H9 (cell line): ENCODE data around the gene AKR1C3. TPM values are rescaled to one million over a fixed set of nuclear protein-coding genes. Genes with fewer than 3 reads are reported as not detected.

Experiments
- DNase-seq: peaks from one replicate; pipeline ENCODE4 v3.0.0-alpha.2; 2017
- H2AFZ ChIP-seq: one replicate; pipeline ENCODE4 v1.6.1; 2013; ENCODE audit warnings: mild to moderate bottlenecking, low read length, control low read depth, moderate library complexity
- H2AK5ac ChIP-seq: 2 replicates; pipeline ENCODE4 v1.6.1; 2013; ENCODE audit warnings: low read length, control low read depth, mixed read lengths; ENCODE audit not compliant: insufficient read length
- H2BK120ac ChIP-seq: one replicate; pipeline ENCODE4 v1.6.1; 2013; ENCODE audit warnings: low read depth, mild to moderate bottlenecking, low read length, control low read depth, inconsistent platforms; ENCODE audit not compliant: poor library complexity, severe bottlenecking
- H2BK12ac ChIP-seq: 2 replicates; pipeline ENCODE4 v1.6.1; 2013; ENCODE audit warnings: low read length, control low read depth, mixed read lengths, low read depth; ENCODE audit not compliant: insufficient read length
- H2BK15ac ChIP-seq: 2 replicates; pipeline ENCODE4 v1.6.1; 2013; ENCODE audit warnings: low read depth, low read length, control low read depth
- H2BK20ac ChIP-seq: one replicate; pipeline ENCODE4 v1.6.1; 2013; ENCODE audit warnings: low read depth, mild to moderate bottlenecking, low read length, control low read depth, inconsistent platforms; ENCODE audit not compliant: poor library complexity, severe bottlenecking
- H2BK5ac ChIP-seq: 2 replicates; pipeline ENCODE4 v1.6.1; 2013; ENCODE audit warnings: low read length, control low read depth, mixed read lengths; ENCODE audit not compliant: insufficient read length
- H3K14ac ChIP-seq: 2 replicates; pipeline ENCODE4 v1.6.1; 2013; ENCODE audit warnings: low read length, control low read depth; ENCODE audit not compliant: insufficient read depth
- H3K18ac ChIP-seq: 2 replicates; pipeline ENCODE4 v1.6.1; 2013; ENCODE audit warnings: low read depth, mild to moderate bottlenecking, mixed read lengths, low read length, control low read depth; ENCODE audit not compliant: insufficient read length
- H3K23ac ChIP-seq: 2 replicates; pipeline ENCODE4 v1.6.1; 2013; ENCODE audit warnings: low read length, control low read depth, mixed read lengths, low read depth; ENCODE audit not compliant: insufficient read length
- H3K23me2 ChIP-seq: 2 replicates; pipeline ENCODE4 v1.6.1; 2013; ENCODE audit warnings: low read depth, mild to moderate bottlenecking, mixed read lengths, low read length, control low read depth; ENCODE audit not compliant: insufficient read length, poor library complexity, severe bottlenecking
- H3K27ac ChIP-seq: 2 replicates; pipeline ENCODE4 v1.5.1; 2013; ENCODE audit warnings: low read length, control low read depth, mixed read lengths, low read depth; ENCODE audit not compliant: insufficient read length
- H3K27me3 ChIP-seq: 2 replicates; pipeline ENCODE4 v1.6.1; 2013; ENCODE audit warnings: low read length, control low read depth, inconsistent platforms; ENCODE audit not compliant: insufficient read depth
- H3K4ac ChIP-seq: 2 replicates; pipeline ENCODE4 v1.6.1; 2013; ENCODE audit warnings: low read depth, mild to moderate bottlenecking, control low read depth, inconsistent platforms, low read length, moderate library complexity
- H3K4me1 ChIP-seq: 2 replicates; pipeline ENCODE4 v1.6.1; 2013; ENCODE audit warnings: low read length, control low read depth, inconsistent platforms; ENCODE audit not compliant: insufficient read depth
- H3K4me2 ChIP-seq: 2 replicates; pipeline ENCODE4 v1.6.1; 2013; ENCODE audit warnings: low read length, control low read depth, mixed read lengths; ENCODE audit not compliant: insufficient read length, insufficient read depth
- H3K56ac ChIP-seq: 2 replicates; pipeline ENCODE4 v1.6.1; 2013; ENCODE audit warnings: low read depth, mild to moderate bottlenecking, mixed read lengths, low read length, control low read depth; ENCODE audit not compliant: insufficient read length
- H3K79me1 ChIP-seq: 2 replicates; pipeline ENCODE4 v1.6.1; 2013; ENCODE audit warnings: low read depth, mild to moderate bottlenecking, moderate library complexity, low read length, control low read depth, inconsistent platforms; ENCODE audit not compliant: insufficient read depth, poor library complexity, severe bottlenecking
- H3K79me2 ChIP-seq: 2 replicates; pipeline ENCODE4 v1.6.1; 2013; ENCODE audit warnings: low read length, control low read depth, inconsistent platforms; ENCODE audit not compliant: insufficient read depth
- H3K9ac ChIP-seq: 2 replicates; pipeline ENCODE4 v1.6.1; 2013; ENCODE audit warnings: low read length, control low read depth, mixed read lengths; ENCODE audit not compliant: insufficient read length; ENCODE audit errors: extremely low read depth
- H3K9me3 ChIP-seq: one replicate; pipeline ENCODE4 v1.6.1; 2013; ENCODE audit warnings: low read depth, low read length, inconsistent platforms; ENCODE audit not compliant: control insufficient read depth
- H3T11ph ChIP-seq: one replicate; pipeline ENCODE4 v1.6.1; 2013; ENCODE audit warnings: mild to moderate bottlenecking, low read length, control low read depth, inconsistent platforms
- H4K20me1 ChIP-seq: one replicate; pipeline ENCODE4 v1.6.1; 2013; ENCODE audit not compliant: control insufficient read depth, insufficient read length, insufficient read depth
- H4K5ac ChIP-seq: 2 replicates; pipeline ENCODE4 v1.6.1; 2013; ENCODE audit warnings: low read depth, mild to moderate bottlenecking, mixed read lengths, low read length, control low read depth; ENCODE audit not compliant: insufficient read length
- H4K8ac ChIP-seq: replicated peaks from 2 replicates; pipeline ENCODE4 v1.6.1; 2013; ENCODE audit warnings: low read length, control low read depth, mixed read lengths, low read depth; ENCODE audit not compliant: insufficient read length
- H4K91ac ChIP-seq: 2 replicates; pipeline ENCODE4 v1.6.1; 2013; ENCODE audit warnings: low read depth, mild to moderate bottlenecking, moderate library complexity, mixed read lengths, low read length, control low read depth; ENCODE audit not compliant: insufficient read length
- H3K27ac Mint-ChIP-seq, 3 experiments: 2 replicates in 2 of 3; 3 replicates in 1 of 3; pipeline ENCODE4 v1.8.0; 2020 to 2021; ENCODE audit warnings: mixed read lengths in 3 of 3, mild to moderate bottlenecking in 1 of 3, moderate library complexity in 1 of 3
- H3K27me3 Mint-ChIP-seq: 2 replicates; pipeline ENCODE4 v1.8.0; 2021; ENCODE audit warnings: low read depth, mild to moderate bottlenecking, moderate library complexity, mixed read lengths
- H3K36me3 Mint-ChIP-seq, 3 experiments: 2 replicates in 2 of 3; 3 replicates in 1 of 3; pipeline ENCODE4 v1.8.0; 2020 to 2021; ENCODE audit warnings: low read depth in 3 of 3, mixed read lengths in 3 of 3; ENCODE audit not compliant: insufficient read depth in 1 of 3
- H3K4me1 Mint-ChIP-seq, 2 experiments: 2 replicates each; pipeline ENCODE4 v1.8.0; 2020; ENCODE audit warnings: mixed read lengths in 2 of 2
- H3K4me3 Mint-ChIP-seq, 2 experiments: 2 replicates in 1 of 2; 3 replicates in 1 of 2; pipeline ENCODE4 v1.8.0; 2020 to 2021; ENCODE audit warnings: mild to moderate bottlenecking in 2 of 2, mixed read lengths in 2 of 2, moderate library complexity in 1 of 2
- H3K9me3 Mint-ChIP-seq, 2 experiments: 2 replicates in 1 of 2; 3 replicates in 1 of 2; pipeline ENCODE4 v1.8.0; 2020; ENCODE audit warnings: mild to moderate bottlenecking in 2 of 2, mixed read lengths in 2 of 2, moderate library complexity in 1 of 2
- WGBS: extraction: QIAGEN DNeasy Blood & Tissue Kit; methylation state at CpG from one replicate; pipeline ENCODE4 v1.1.7; 2013; ENCODE audit warnings: missing lambda C conversion rate, low lambda C conversion rate, mixed read lengths; ENCODE audit not compliant: insufficient read length; ENCODE audit errors: extremely low coverage; 5-methylcytosine and 5-hydroxymethylcytosine counted together
- total RNA-seq: library from RNA; stranded (reverse); gene quantifications from 2 replicates; pipeline ENCODE4 v1.2.1, GENCODE V29; 2021
- TF ChIP-seq, protein P1 (sequence below): fragments of 200-600 bp; sonication (generic); conservative IDR thresholded peaks from 3 replicates; pipeline ENCODE4 v1.8.0; 2021; ENCODE audit warnings: antibody characterized with exemption, mild to moderate bottlenecking

The AKR1C3 gene
- total RNA-seq, 1 experiment from 2014 or later: 2.1 TPM

DNA sequence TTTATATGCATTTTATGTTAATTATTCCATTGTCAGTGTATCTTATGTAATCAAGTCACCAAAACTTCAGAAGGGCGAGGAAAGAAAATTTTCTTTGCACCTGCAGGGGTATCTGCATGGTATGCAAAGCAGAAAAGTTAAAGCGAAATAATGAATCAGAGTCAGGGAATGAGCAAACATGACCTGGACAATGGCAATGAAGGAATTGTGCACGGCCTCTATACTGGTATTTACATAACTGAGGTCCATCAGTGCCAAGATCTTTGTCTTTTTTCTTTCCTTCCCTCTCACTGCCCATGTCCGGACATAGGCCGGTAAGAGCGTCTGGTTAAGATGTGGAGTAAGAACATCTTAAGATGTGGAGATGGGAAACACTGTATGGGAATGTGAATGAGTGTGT is 14.4 kb upstream of the AKR1C3 start:
- no peaks in the 10 kb centered on the region for H3K27me3 ChIP-seq
- no peak overlapping the region for H3K23ac ChIP-seq
- no peak overlapping the region for H2BK5ac ChIP-seq
- H3T11ph ChIP-seq: no peak overlapping the region
- H3K56ac ChIP-seq: no peak overlapping the region
- no peak overlapping the region for H3K18ac ChIP-seq
- no peaks in the 10 kb centered on the region for H3K23me2 ChIP-seq
- DNase-seq: no peak
- H2BK120ac ChIP-seq: no peak overlapping the region
- H3K79me1 ChIP-seq: no peaks in the 10 kb centered on the region
- H3K14ac ChIP-seq: no peak overlapping the region
- Mint-ChIP-seq H3K36me3 (peaks cover 0 to 2% (median 1%) of the 10 kb centered on the region in 3 experiments; a peak in 2 of 7 replicates), H3K4me3 (no peak overlapping the region), H3K4me1 (peaks cover 0 to 7% of the 10 kb centered on the region in 2 experiments; a peak in 1 of 4 replicates), H3K27ac (no peak overlapping the region), H3K27me3 (no peaks in the 10 kb centered on the region; the same call in 1 of the 2 replicates), H3K9me3 (peaks cover 6 to 46% of the 10 kb centered on the region in 2 experiments; a peak in 4 of 5 replicates)
- H3K9me3 ChIP-seq: no peaks in the 10 kb centered on the region
- no peak overlapping the region for H3K4ac ChIP-seq
- H3K27ac ChIP-seq: no peak overlapping the region
- no CpG with 5 or more reads among the region's 6 CpGs for WGBS
- H4K20me1 ChIP-seq: no peaks in the 10 kb centered on the region
- no peaks in the 10 kb centered on the region for H3K4me1 ChIP-seq
- no peak overlapping the region for H3K4me2 ChIP-seq
- no peak overlapping the region for H4K5ac ChIP-seq
- H2AFZ ChIP-seq: no peak overlapping the region
- TF ChIP-seq, protein P1, sequence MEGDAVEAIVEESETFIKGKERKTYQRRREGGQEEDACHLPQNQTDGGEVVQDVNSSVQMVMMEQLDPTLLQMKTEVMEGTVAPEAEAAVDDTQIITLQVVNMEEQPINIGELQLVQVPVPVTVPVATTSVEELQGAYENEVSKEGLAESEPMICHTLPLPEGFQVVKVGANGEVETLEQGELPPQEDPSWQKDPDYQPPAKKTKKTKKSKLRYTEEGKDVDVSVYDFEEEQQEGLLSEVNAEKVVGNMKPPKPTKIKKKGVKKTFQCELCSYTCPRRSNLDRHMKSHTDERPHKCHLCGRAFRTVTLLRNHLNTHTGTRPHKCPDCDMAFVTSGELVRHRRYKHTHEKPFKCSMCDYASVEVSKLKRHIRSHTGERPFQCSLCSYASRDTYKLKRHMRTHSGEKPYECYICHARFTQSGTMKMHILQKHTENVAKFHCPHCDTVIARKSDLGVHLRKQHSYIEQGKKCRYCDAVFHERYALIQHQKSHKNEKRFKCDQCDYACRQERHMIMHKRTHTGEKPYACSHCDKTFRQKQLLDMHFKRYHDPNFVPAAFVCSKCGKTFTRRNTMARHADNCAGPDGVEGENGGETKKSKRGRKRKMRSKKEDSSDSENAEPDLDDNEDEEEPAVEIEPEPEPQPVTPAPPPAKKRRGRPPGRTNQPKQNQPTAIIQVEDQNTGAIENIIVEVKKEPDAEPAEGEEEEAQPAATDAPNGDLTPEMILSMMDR: no peak
- H2BK20ac ChIP-seq: no peak overlapping the region
- H2BK12ac ChIP-seq: no peak overlapping the region
- H2BK15ac ChIP-seq: no peak overlapping the region
- H4K91ac ChIP-seq: no peak overlapping the region
- H3K9ac ChIP-seq: no peak overlapping the region
- no peaks in the 10 kb centered on the region for H3K79me2 ChIP-seq
- H2AK5ac ChIP-seq: no peak overlapping the region
- no peak overlapping the region for H4K8ac ChIP-seq
